SK-N-SH (cell line): ENCODE data around the gene DDX39B. TPM values are rescaled to one million over a fixed set of nuclear protein-coding genes. Genes with fewer than 3 reads are reported as not detected.

Source experiments
- CTCF ChIA-PET: fragments of 300-600, 350-600 bp; formaldehyde crosslinking; extraction: SDS; loops from one replicate; lab custom pipeline; 2021; lab: Yijun Ruan, JAX
- POLR2A ChIA-PET: fragments of 350-600 bp; sonication (Branson Sonifier 250); formaldehyde crosslinking; extraction: SDS; loops from one replicate; lab custom pipeline; 2020; ENCODE audit warnings: antibody characterized with exemption, inconsistent platforms; lab: Yijun Ruan, JAX
- DNase-seq: peaks from one replicate; pipeline ENCODE4 v3.0.0; 2012
- H2AFZ ChIP-seq: fragments of 200-600 bp; sonication (generic); 2 replicates; pipeline ENCODE4 v1.8.1; 2016; ENCODE audit warnings: antibody characterized with exemption, mild to moderate bottlenecking, low read depth
- H3F3A ChIP-seq: fragments of 200-600 bp; sonication (generic); replicated peaks from 2 replicates; pipeline ENCODE3; 2016; ENCODE audit warnings: antibody characterized with exemption, mild to moderate bottlenecking; ENCODE audit not compliant: insufficient read depth
- H3K27ac ChIP-seq, 2 experiments: fragments of 200-500 bp in 1 of 2; fragments of 200-600 bp in 1 of 2; sonication (Bioruptor generic) in 1 of 2; sonication (generic), shearing (Covaris generic) in 1 of 2; 2 replicates each; pipeline versions ENCODE4 v1.5.1 to v1.6.1; 2014 to 2016; ENCODE audit warnings: low read depth in 2 of 2, inconsistent platforms in 1 of 2, low read length in 1 of 2, mild to moderate bottlenecking in 1 of 2, mixed read lengths in 1 of 2
- H3K27me3 ChIP-seq: fragments of 200-600 bp; sonication (generic), shearing (Covaris generic); 2 replicates; pipeline ENCODE4 v1.6.1; 2016; ENCODE audit warnings: mixed run types; ENCODE audit not compliant: insufficient read depth
- H3K36me3 ChIP-seq, 2 experiments: fragments of 200-500 bp in 1 of 2; fragments of 200-600 bp in 1 of 2; sonication (Bioruptor generic) in 1 of 2; sonication (generic) in 1 of 2; replicated peaks in 1 of 2; 2 replicates each; pipeline versions ENCODE3 to v1.5.1; 2014 to 2016; ENCODE audit warnings: low read length in 1 of 2, mild to moderate bottlenecking in 1 of 2; ENCODE audit not compliant: insufficient read depth in 2 of 2, control insufficient read depth in 1 of 2
- H3K4me1 ChIP-seq, 2 experiments: fragments of 200-500 bp in 1 of 2; fragments of 200-600 bp in 1 of 2; sonication (Bioruptor generic) in 1 of 2; sonication (generic), shearing (Covaris generic) in 1 of 2; 2 replicates each; pipeline versions ENCODE4 v1.5.1 to v1.6.1; 2014 to 2016; ENCODE audit warnings: low read depth in 1 of 2, low read length in 1 of 2, mixed run types in 1 of 2; ENCODE audit not compliant: insufficient read depth in 2 of 2, control insufficient read depth in 1 of 2
- H3K4me2 ChIP-seq: fragments of 200-600 bp; sonication (generic), shearing (Covaris generic); 2 replicates; pipeline ENCODE4 v1.6.1; 2017; ENCODE audit warnings: mixed run types
- H3K4me3 ChIP-seq, 2 experiments: fragments of 200-500 bp in 1 of 2; fragments of 200-600 bp in 1 of 2; sonication (Bioruptor generic) in 1 of 2; sonication (generic), shearing (Covaris generic) in 1 of 2; 2 replicates each; pipeline versions ENCODE4 v1.5.1 to v1.8.1; 2014 to 2016; ENCODE audit warnings: low read depth in 2 of 2, inconsistent platforms in 1 of 2, low read length in 1 of 2, mild to moderate bottlenecking in 1 of 2, mixed read lengths in 1 of 2, moderate library complexity in 1 of 2
- H3K79me2 ChIP-seq: fragments of 200-600 bp; sonication (generic); 2 replicates; pipeline ENCODE4 v1.8.1; 2017; ENCODE audit warnings: mild to moderate bottlenecking; ENCODE audit not compliant: insufficient read depth
- H3K9ac ChIP-seq: fragments of 200-600 bp; sonication (generic); 2 replicates; pipeline ENCODE4 v1.6.1; 2017; ENCODE audit warnings: mixed run types
- H3K9me2 ChIP-seq: fragments of 200-600 bp; sonication (generic); 2 replicates; pipeline ENCODE4 v1.6.1; 2017; ENCODE audit warnings: mixed run types
- H3K9me3 ChIP-seq: fragments of 200-600 bp; sonication (generic); 2 replicates; pipeline ENCODE4 v1.6.1; 2017; ENCODE audit warnings: mixed run types, mild to moderate bottlenecking, moderate library complexity
- H4K20me1 ChIP-seq: fragments of 200-600 bp; sonication (generic); 2 replicates; pipeline ENCODE4 v1.6.1; 2017; ENCODE audit warnings: mild to moderate bottlenecking, mixed run types; ENCODE audit not compliant: insufficient read depth
- CHD2 ChIP-seq: fragments of 150-350 bp; IDR thresholded peaks from 2 replicates; pipeline ENCODE4 v1.6.1; 2018; ENCODE audit warnings: low read length; ENCODE audit not compliant: partially characterized antibody
- CTCF ChIP-seq: fragments of 200-600 bp; sonication (generic); IDR thresholded peaks from 2 replicates; pipeline ENCODE4 v1.6.1; 2017; ENCODE audit warnings: antibody characterized with exemption, mild to moderate bottlenecking, moderate library complexity
- ELF1 ChIP-seq: IDR thresholded peaks from 2 replicates; pipeline ENCODE4 v1.4.0; 2012
- EP300 ChIP-seq, 2 experiments: IDR thresholded peaks; 2 replicates each; pipeline versions ENCODE4 v1.4.0 to v1.6.1; 2012; ENCODE audit warnings: borderline replicate concordance in 1 of 2, low read depth in 1 of 2, low read length in 1 of 2
- GATA2 ChIP-seq: sonication (generic); formaldehyde crosslinking; IDR thresholded peaks from 2 replicates; pipeline ENCODE4 v1.5.0; 2020; ENCODE audit warnings: mild to moderate bottlenecking, missing genetic modification reagents
- NRF1 ChIP-seq: IDR thresholded peaks from 2 replicates; pipeline ENCODE4 v1.6.1; 2012; ENCODE audit warnings: low read depth, mild to moderate bottlenecking, low read length
- RAD21 ChIP-seq: IDR thresholded peaks from 2 replicates; pipeline ENCODE4 v1.6.1; 2012; ENCODE audit warnings: mild to moderate bottlenecking, low read length
- RXRA ChIP-seq: IDR thresholded peaks from 2 replicates; pipeline ENCODE4 v1.4.0; 2012; ENCODE audit warnings: low read depth, mild to moderate bottlenecking, borderline replicate concordance
- WGBS: methylation state at CpG from one replicate; pipeline ENCODE4 v1.1.6; 2017; ENCODE audit warnings: low lambda C conversion rate; 5-methylcytosine and 5-hydroxymethylcytosine counted together
- polyA plus RNA-seq, 3 experiments: library from polyadenylated mRNA; depleted of rRNA; stranded (reverse); fragments of >200 nt; gene quantifications; 2 replicates each; pipeline ENCODE4 v1.2.3, GENCODE V29; 2012

The DDX39B gene
- polyA plus RNA-seq, 1 of the 3 experiments (the other 2 are of a cell fraction): 502 TPM

GRCh38 chr6:31574106-31575061 lies 32.6 kb upstream of the DDX39B start (continued):
- TF ChIP-seq CTCF (no peak), GATA2 (CRISPR knock-in tag) (no peak), EP300 (IDR thresholded peaks at IDR 0.05; ENCODE audit: borderline replicate concordance in 1 of 2, low read depth in 1 of 2, low read length in 1 of 2) (no peak), NRF1 (no peak), RXRA (no peak), ELF1 (no peak), RAD21 (no peak), CHD2 (no peak)

DNA sequence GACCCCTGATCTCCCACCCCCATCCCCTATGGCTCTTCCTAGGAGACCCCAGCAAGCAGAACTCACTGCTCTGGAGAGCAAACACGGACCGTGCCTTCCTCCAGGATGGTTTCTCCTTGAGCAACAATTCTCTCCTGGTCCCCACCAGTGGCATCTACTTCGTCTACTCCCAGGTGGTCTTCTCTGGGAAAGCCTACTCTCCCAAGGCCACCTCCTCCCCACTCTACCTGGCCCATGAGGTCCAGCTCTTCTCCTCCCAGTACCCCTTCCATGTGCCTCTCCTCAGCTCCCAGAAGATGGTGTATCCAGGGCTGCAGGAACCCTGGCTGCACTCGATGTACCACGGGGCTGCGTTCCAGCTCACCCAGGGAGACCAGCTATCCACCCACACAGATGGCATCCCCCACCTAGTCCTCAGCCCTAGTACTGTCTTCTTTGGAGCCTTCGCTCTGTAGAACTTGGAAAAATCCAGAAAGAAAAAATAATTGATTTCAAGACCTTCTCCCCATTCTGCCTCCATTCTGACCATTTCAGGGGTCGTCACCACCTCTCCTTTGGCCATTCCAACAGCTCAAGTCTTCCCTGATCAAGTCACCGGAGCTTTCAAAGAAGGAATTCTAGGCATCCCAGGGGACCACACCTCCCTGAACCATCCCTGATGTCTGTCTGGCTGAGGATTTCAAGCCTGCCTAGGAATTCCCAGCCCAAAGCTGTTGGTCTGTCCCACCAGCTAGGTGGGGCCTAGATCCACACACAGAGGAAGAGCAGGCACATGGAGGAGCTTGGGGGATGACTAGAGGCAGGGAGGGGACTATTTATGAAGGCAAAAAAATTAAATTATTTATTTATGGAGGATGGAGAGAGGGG lies 31.7 kb upstream of the DDX39B start:
- Histone ChIP-seq H4K20me1 (no peaks in the 10 kb centered on the region), H3F3A (peaks cover 2% of the 10 kb centered on the region), H3K36me3 (no peaks in the 10 kb centered on the region), H3K79me2 (no peaks in the 10 kb centered on the region), H3K27ac (no peak overlapping the region), H3K27me3 (no peaks in the 10 kb centered on the region), H3K4me3 (no peak overlapping the region), H3K9me3 (no peaks in the 10 kb centered on the region; the same call in 1 of the 2 replicates), H3K9ac (no peak overlapping the region), H3K4me2 (no peak overlapping the region), H3K9me2 (no peaks in the 10 kb centered on the region), H3K4me1 (no peaks in the 10 kb centered on the region; a peak in 1 of 4 replicates), H2AFZ (no peak overlapping the region)
- POLR2A ChIA-PET: no interaction called here
- DNase-seq: no peak
- no peak for TF ChIP-seq ELF1
- WGBS: 56% methylated on average over 9 of the region's 9 CpGs
- CTCF ChIA-PET: interaction anchor here (0.9 to 17.6 kb wide), 5 partner anchors 10 to 67 kb away, joined by 3 to 312 read pairs (median 3); partner anchors contain the start of genes ATP6V1G2 and NFKBIL1
